ENCODE data around the gene KCNF1. TPM values are rescaled to one million over a fixed set of nuclear protein-coding genes. Genes with fewer than 3 reads are reported as not detected.

Gene KCNF1
- total RNA-seq, 1 experiment from 2014 or later: 1.3 TPM

GRCh38 chr2:10960606-10961489, 49.1 kb downstream of the KCNF1 start:
- TF ChIP-seq EZH2phosphoT487 (IDR thresholded peaks at IDR 0.05; ENCODE audit: borderline replicate concordance, low read length): no peak
- TF ChIP-seq EZH2 (IDR thresholded peaks at IDR 0.05; ENCODE audit: low read length, unreplicated experiment): no peak
- Histone ChIP-seq H3K4me2 (ENCODE audit: low read length) (no peak overlapping the region), H3K36me3 (ENCODE audit: low read depth, low read length) (no peaks in the 10 kb centered on the region), H3K79me2 (ENCODE audit: low read length) (no peaks in the 10 kb centered on the region), H3K27me3 (ENCODE audit: low read length) (peaks cover 25% of the 10 kb centered on the region), H3K9ac (ENCODE audit: low read length) (no peak overlapping the region), H3K4me1 (ENCODE audit: insufficient read depth, low read length) (no peaks in the 10 kb centered on the region), H3K4me3 (ENCODE audit: low read length) (no peak overlapping the region), H3K9me3 (ENCODE audit: low read length) (no peaks in the 10 kb centered on the region), H2AFZ (ENCODE audit: low read length) (no peak overlapping the region), H4K20me1 (ENCODE audit: low read length) (no peaks in the 10 kb centered on the region), H3K27ac (ENCODE audit: low read length) (no peak overlapping the region), H3K9me2 (replicated peaks; ENCODE audit: low read length) (no peaks in the 10 kb centered on the region), H3F3A (ENCODE audit: low read length, unreplicated experiment) (no peaks in the 10 kb centered on the region)
- POLR2A ChIA-PET (ENCODE audit: unreplicated experiment): no interaction called here
- intact Hi-C loops (cut with micrococcal nuclease): no loop called here
- DNase-seq (no peak), ATAC-seq (no peak)
- CTCF ChIA-PET: no interaction called here
- BruUV-seq (replicated peaks): no TSS peak

- H3K4me2 ChIP-seq (ENCODE audit: low read length): no peak overlapping the region
- TF ChIP-seq EZH2 (IDR thresholded peaks at IDR 0.05; ENCODE audit: low read length, unreplicated experiment): no peak
- no peak for TF ChIP-seq CTCF (conservative IDR thresholded peaks at IDR 0.05; ENCODE audit: low read depth, low read length)
- no peak for TF ChIP-seq EZH2phosphoT487 (IDR thresholded peaks at IDR 0.05; ENCODE audit: borderline replicate concordance, low read length)
- H3K4me3 ChIP-seq (ENCODE audit: low read length): no peak overlapping the region
- H3K9me2 ChIP-seq (replicated peaks; ENCODE audit: low read length): no peaks in the 10 kb centered on the region
- H3K27ac ChIP-seq (ENCODE audit: low read length): no peak overlapping the region
- peaks cover 31% of the 10 kb centered on the region for H3K27me3 ChIP-seq (ENCODE audit: low read length)
- no peaks in the 10 kb centered on the region for H4K20me1 ChIP-seq (ENCODE audit: low read length)
- H3K36me3 ChIP-seq (ENCODE audit: low read depth, low read length): no peaks in the 10 kb centered on the region
- ChIA-PET POLR2A (ENCODE audit: unreplicated experiment) (no interaction called here), CTCF (no interaction called here)
- DNase-seq: no peak
- no TSS peak for BruUV-seq (replicated peaks)
- H2AFZ ChIP-seq (ENCODE audit: low read length): no peak overlapping the region
- H3K9me3 ChIP-seq (ENCODE audit: low read length): no peaks in the 10 kb centered on the region
- no peaks in the 10 kb centered on the region for H3F3A ChIP-seq (ENCODE audit: low read length, unreplicated experiment)
- intact Hi-C loops (cut with micrococcal nuclease): no loop called here
- H3K79me2 ChIP-seq (ENCODE audit: low read length): no peaks in the 10 kb centered on the region
- H3K4me1 ChIP-seq (ENCODE audit: insufficient read depth, low read length): no peaks in the 10 kb centered on the region
- no peak overlapping the region for H3K9ac ChIP-seq (ENCODE audit: low read length)
- no peak for ATAC-seq
Observed at GRCh38 chr2:10961490-10961875, 49.7 kb downstream of the KCNF1 start.

GRCh38 chr2:10962004-10962403, 50.3 kb downstream of the KCNF1 start:
- BruUV-seq (replicated peaks): no TSS peak
- no peaks in the 10 kb centered on the region for H4K20me1 ChIP-seq (ENCODE audit: low read length)
- H3K27ac ChIP-seq (ENCODE audit: low read length): no peak overlapping the region
- TF ChIP-seq EZH2phosphoT487 (IDR thresholded peaks at IDR 0.05; ENCODE audit: borderline replicate concordance, low read length) (no peak), EZH2 (IDR thresholded peaks at IDR 0.05; ENCODE audit: low read length, unreplicated experiment) (no peak), CTCF (conservative IDR thresholded peaks at IDR 0.05; ENCODE audit: low read depth, low read length) (no peak)
- peaks cover 31% of the 10 kb centered on the region for H3K27me3 ChIP-seq (ENCODE audit: low read length)
- no peaks in the 10 kb centered on the region for H3F3A ChIP-seq (ENCODE audit: low read length, unreplicated experiment)
- no peak for ATAC-seq
- no peak overlapping the region for H3K4me2 ChIP-seq (ENCODE audit: low read length)
- CTCF ChIA-PET: no interaction called here
- H3K9me2 ChIP-seq (replicated peaks; ENCODE audit: low read length): no peaks in the 10 kb centered on the region
- no peak for DNase-seq
- H3K9me3 ChIP-seq (ENCODE audit: low read length): no peaks in the 10 kb centered on the region
- no peaks in the 10 kb centered on the region for H3K79me2 ChIP-seq (ENCODE audit: low read length)
- H2AFZ ChIP-seq (ENCODE audit: low read length): no peak overlapping the region
- intact Hi-C loops (cut with micrococcal nuclease): no loop called here
- H3K4me3 ChIP-seq (ENCODE audit: low read length): no peak overlapping the region
- H3K9ac ChIP-seq (ENCODE audit: low read length): no peak overlapping the region
- H3K4me1 ChIP-seq (ENCODE audit: insufficient read depth, low read length): no peaks in the 10 kb centered on the region
- no peaks in the 10 kb centered on the region for H3K36me3 ChIP-seq (ENCODE audit: low read depth, low read length)
- POLR2A ChIA-PET (ENCODE audit: unreplicated experiment): no interaction called here
